SH-SY5Y (cell line): Measurements from ENCODE around the gene CDKN2D.

Experiments used
- GATA2 ChIP-seq: IDR thresholded peaks from 2 replicates; pipeline ENCODE4 v1.6.1; 2011; ENCODE audit warnings: mild to moderate bottlenecking, low read depth, low read length
- GATA3 ChIP-seq: IDR thresholded peaks from 2 replicates; pipeline ENCODE4 v1.6.1; 2011; ENCODE audit warnings: low read depth, mild to moderate bottlenecking, low read length, moderate library complexity

DNA sequence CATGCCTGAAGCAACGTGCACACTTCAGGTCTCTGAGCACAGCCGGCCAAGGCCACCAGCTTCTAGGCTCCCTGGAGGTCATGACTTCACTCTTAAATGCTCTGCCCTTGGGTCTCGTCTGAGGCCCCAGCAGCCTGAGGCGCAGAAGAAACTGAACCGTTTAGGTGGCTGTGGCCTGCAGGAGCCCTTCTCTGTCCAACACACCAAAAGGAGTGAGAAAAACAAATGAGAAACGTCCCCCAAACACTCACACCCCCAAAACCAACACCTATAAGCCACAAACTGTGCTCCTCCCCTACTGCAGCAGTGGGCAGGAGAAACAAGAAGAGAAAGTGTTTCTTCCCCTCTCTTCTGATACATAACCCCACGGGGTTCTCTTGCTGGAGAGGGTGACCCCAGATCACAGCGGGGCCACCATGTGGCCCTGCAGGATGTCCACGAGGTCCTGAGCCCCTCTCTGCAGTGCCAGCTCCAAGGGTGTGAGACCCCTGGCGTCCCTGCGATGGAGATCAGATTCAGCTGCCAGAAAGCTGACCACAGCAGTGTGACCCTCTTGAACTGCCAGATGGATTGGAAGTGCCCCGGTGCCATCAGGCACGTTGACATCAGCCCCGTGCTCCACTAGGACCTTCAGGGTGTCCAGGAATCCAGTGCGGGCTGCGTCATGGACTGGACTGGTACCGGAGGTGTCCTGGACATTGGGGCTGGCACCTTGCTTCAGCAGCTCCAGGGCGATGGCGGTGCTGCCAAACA is 1.9 kb downstream of the CDKN2D start:
- no peak for TF ChIP-seq GATA3
- no peak for TF ChIP-seq GATA2
